PC-3 (cell line): ENCODE results near the gene HDAC4. TPM values are rescaled to one million over a fixed set of nuclear protein-coding genes. Genes with fewer than 3 reads are reported as not detected.

Source experiments
- ATAC-seq: fragments of 200-7000 bp; cut with Tn5 transposase; 2 replicates; pipeline ENCODE4 v1.9.1; 2020; ENCODE audit warnings: mild to moderate bottlenecking, moderate library complexity
- BruUV-seq: library from RNA; stranded (reverse); fragments of 400-500 nt; replicated peaks from 2 replicates; lab custom pipeline; 2021; lab: Mats Ljungman, UMichigan
- CTCF ChIA-PET: fragments of 300-600 bp; sonication (Branson Sonifier 250); formaldehyde crosslinking; loops from one replicate; lab custom pipeline; 2022; ENCODE audit warnings: antibody characterized with exemption; lab: Charles Lee
- POLR2A ChIA-PET: fragments of 300-600 bp; sonication (Branson Sonifier 250); formaldehyde crosslinking; loops from one replicate; lab custom pipeline; 2022; ENCODE audit warnings: antibody characterized with exemption; ENCODE audit not compliant: unreplicated experiment; lab: Charles Lee
- DNase-seq: peaks from one replicate; pipeline ENCODE4 v3.0.0-alpha.2; 2015
- H2AFZ ChIP-seq: fragments of 300-600 bp; sonication (generic); 2 replicates; pipeline ENCODE4 v1.6.0; 2016; ENCODE audit warnings: antibody characterized with exemption, low read length
- H3F3A ChIP-seq: fragments of 300-600 bp; sonication (generic); one replicate; pipeline ENCODE4 v1.6.0; 2017; ENCODE audit warnings: antibody characterized with exemption, low read length, control low read depth, mild to moderate bottlenecking; ENCODE audit not compliant: unreplicated experiment
- H3K27ac ChIP-seq: fragments of 300-600 bp; sonication (generic); 2 replicates; pipeline ENCODE4 v1.5.1; 2016; ENCODE audit warnings: mild to moderate bottlenecking, low read length
- H3K27me3 ChIP-seq: fragments of 300-600 bp; sonication (generic); 2 replicates; pipeline ENCODE4 v1.6.1; 2016; ENCODE audit warnings: low read length, mixed read lengths
- H3K36me3 ChIP-seq: fragments of 300-600 bp; sonication (generic); 2 replicates; pipeline ENCODE4 v1.6.1; 2016; ENCODE audit warnings: low read depth, mixed run types, low read length, mixed read lengths
- H3K4me1 ChIP-seq: fragments of 300-600 bp; sonication (generic); 2 replicates; pipeline ENCODE4 v1.5.1; 2016; ENCODE audit warnings: low read length; ENCODE audit not compliant: insufficient read depth
- H3K4me2 ChIP-seq: fragments of 300-600 bp; sonication (generic); 2 replicates; pipeline ENCODE4 v1.6.0; 2016; ENCODE audit warnings: low read length
- H3K4me3 ChIP-seq: fragments of 300-600 bp; sonication (generic); 2 replicates; pipeline ENCODE4 v1.5.1; 2016; ENCODE audit warnings: mild to moderate bottlenecking, low read length, mixed read lengths
- H3K79me2 ChIP-seq: fragments of 300-600 bp; sonication (generic); 2 replicates; pipeline ENCODE4 v1.6.1; 2017; ENCODE audit warnings: low read length, mixed read lengths
- H3K9ac ChIP-seq: fragments of 300-600 bp; sonication (generic); 2 replicates; pipeline ENCODE4 v1.6.0; 2016; ENCODE audit warnings: mild to moderate bottlenecking, low read length
- H3K9me2 ChIP-seq: fragments of 300-600 bp; sonication (generic); replicated peaks from 2 replicates; pipeline ENCODE4 v1.6.1; 2016; ENCODE audit warnings: mixed run types, low read length, mixed read lengths
- H3K9me3 ChIP-seq: fragments of 300-600 bp; sonication (generic); 2 replicates; pipeline ENCODE4 v1.6.1; 2016; ENCODE audit warnings: low read length, mixed read lengths
- H4K20me1 ChIP-seq: fragments of 300-600 bp; sonication (generic); 2 replicates; pipeline ENCODE4 v1.6.1; 2016; ENCODE audit warnings: low read length, mixed read lengths
- EZH2 ChIP-seq: fragments of 300-600 bp; sonication (generic); IDR thresholded peaks from one replicate; pipeline ENCODE4 v1.6.1; 2017; ENCODE audit warnings: antibody characterized with exemption, mild to moderate bottlenecking, low read length; ENCODE audit not compliant: unreplicated experiment
- EZH2phosphoT487 ChIP-seq: fragments of 300-600 bp; sonication (generic); IDR thresholded peaks from 2 replicates; pipeline ENCODE4 v1.6.1; 2018; ENCODE audit warnings: mild to moderate bottlenecking, antibody characterized with exemption, low read length, borderline replicate concordance
- intact Hi-C: fragments of 100-400 bp; cut with micrococcal nuclease; formaldehyde crosslinking; loops from 2 replicates; pipeline ENCODE4 v1.9.0; 2023
- total RNA-seq: library from RNA; depleted of rRNA; stranded (reverse); fragments of >200 nt; gene quantifications from 2 replicates; pipeline ENCODE4 v1.2.3, GENCODE V29; 2014
- TF ChIP-seq, protein P1 (sequence below): fragments of 300-600 bp; sonication (generic); conservative IDR thresholded peaks from 2 replicates; pipeline ENCODE4 v1.5.1; 2017; ENCODE audit warnings: antibody characterized with exemption, low read depth, mild to moderate bottlenecking, low read length

Gene HDAC4
- total RNA-seq, 1 experiment from 2014 or later: 8.5 TPM

DNA sequence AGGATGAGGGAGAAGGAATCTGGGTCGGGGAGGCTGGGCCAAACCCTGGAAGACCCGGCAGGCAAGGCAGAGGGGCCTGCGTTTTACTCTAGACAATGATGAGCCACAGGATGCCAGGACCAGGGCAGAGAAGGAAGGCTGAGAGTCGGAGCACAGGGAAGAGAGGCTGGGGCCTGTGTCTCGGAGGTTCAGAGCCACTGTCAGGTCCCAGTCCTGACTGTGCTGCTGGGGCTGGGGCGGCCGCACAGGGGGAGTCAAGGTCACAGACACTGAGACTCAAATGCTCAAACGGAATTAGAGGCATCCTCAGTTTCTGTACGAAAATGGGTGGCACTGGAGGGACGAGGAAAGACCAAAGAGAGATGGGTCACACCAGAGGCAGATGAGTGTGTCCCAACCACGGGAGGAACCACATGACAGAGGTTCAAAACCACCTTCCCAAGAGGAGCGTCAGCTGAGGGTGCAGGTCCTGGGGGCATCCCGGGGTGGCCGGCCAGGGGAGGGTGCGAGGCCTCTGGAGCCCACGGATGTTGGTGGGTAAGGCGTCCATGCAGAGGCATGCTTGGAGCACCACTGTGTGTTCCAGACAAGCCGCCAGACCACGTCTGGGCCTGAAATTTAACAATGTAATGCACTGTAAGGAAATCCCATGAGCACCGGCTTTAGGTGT, 14.7 kb downstream of the HDAC4 start:
- ChIA-PET POLR2A (no interaction called here), CTCF (no interaction called here)
- Histone ChIP-seq H3K4me3 (no peak overlapping the region), H3K79me2 (0 out of 2 replicates have a peak, but pooled peaks cover 12% of the 10 kb centered on the region), H2AFZ (no peak overlapping the region), H3K36me3 (no peaks in the 10 kb centered on the region), H3F3A (no peaks in the 10 kb centered on the region), H3K9me2 (no peaks in the 10 kb centered on the region), H3K27me3 (no peaks in the 10 kb centered on the region), H3K27ac (no peak overlapping the region), H4K20me1 (no peaks in the 10 kb centered on the region), H3K4me1 (no peaks in the 10 kb centered on the region), H3K9me3 (no peaks in the 10 kb centered on the region), H3K4me2 (no peak overlapping the region), H3K9ac (no peak overlapping the region)
- no peak for DNase-seq
- BruUV-seq: no TSS peak
- intact Hi-C loops: no loop called here
- TF ChIP-seq EZH2phosphoT487 (no peak), EZH2 (no peak)
- TF ChIP-seq, protein P1, sequence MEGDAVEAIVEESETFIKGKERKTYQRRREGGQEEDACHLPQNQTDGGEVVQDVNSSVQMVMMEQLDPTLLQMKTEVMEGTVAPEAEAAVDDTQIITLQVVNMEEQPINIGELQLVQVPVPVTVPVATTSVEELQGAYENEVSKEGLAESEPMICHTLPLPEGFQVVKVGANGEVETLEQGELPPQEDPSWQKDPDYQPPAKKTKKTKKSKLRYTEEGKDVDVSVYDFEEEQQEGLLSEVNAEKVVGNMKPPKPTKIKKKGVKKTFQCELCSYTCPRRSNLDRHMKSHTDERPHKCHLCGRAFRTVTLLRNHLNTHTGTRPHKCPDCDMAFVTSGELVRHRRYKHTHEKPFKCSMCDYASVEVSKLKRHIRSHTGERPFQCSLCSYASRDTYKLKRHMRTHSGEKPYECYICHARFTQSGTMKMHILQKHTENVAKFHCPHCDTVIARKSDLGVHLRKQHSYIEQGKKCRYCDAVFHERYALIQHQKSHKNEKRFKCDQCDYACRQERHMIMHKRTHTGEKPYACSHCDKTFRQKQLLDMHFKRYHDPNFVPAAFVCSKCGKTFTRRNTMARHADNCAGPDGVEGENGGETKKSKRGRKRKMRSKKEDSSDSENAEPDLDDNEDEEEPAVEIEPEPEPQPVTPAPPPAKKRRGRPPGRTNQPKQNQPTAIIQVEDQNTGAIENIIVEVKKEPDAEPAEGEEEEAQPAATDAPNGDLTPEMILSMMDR: no peak
- no peak for ATAC-seq

DNA sequence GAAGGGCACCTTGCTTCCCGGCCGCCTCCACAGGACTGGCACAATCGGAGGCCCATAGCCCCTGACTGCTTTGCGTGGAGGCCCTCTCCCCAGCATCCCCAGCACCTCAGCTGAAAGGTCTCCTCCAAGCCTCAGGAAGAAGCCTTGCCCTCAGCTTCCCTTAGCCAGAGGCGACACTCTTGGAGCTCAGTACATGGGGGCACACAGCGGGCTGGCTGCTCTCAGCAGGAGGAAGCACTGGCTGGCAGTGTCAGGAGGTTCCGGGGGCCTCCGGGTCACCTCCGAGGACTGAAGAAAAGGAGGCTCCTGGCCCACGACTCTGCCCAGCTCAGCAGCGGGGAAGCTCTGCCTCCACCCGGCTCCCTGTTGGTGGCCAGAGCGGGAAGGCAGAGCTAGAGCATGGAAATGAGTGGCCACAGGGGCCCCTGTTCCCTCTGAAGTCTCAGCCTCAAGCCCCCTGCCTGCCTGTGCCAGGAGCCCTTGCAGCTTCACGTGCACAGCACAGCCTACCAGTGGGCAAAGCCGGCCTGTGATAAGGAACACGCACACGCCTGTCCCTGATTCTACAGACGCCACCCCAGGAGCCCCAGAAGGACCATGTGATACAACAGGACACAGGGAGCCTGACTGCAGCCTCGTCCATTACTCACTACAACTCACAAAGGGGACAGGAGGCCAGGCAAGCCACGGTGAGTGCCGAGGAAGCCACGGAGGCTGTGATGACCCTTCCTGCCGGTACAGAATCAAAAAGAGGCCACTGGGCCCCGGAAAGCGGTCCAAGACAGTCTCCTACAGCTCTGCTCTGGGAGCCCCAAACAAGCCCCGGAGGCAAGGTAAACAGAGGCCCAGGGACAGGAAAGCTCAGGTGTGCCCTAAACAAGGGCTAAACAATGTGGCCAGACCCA, 15.5 kb downstream of the HDAC4 start:
- Histone ChIP-seq H3K27ac (no peak overlapping the region), H2AFZ (no peak overlapping the region), H3K9me2 (no peaks in the 10 kb centered on the region), H3K9ac (no peak overlapping the region), H3K4me1 (no peaks in the 10 kb centered on the region), H3F3A (no peaks in the 10 kb centered on the region), H3K4me3 (no peak overlapping the region), H3K79me2 (0 out of 2 replicates have a peak, but pooled peaks cover 4% of the 10 kb centered on the region), H3K4me2 (no peak overlapping the region), H3K36me3 (no peaks in the 10 kb centered on the region), H3K27me3 (no peaks in the 10 kb centered on the region), H3K9me3 (no peaks in the 10 kb centered on the region), H4K20me1 (no peaks in the 10 kb centered on the region)
- no peak for ATAC-seq
- CTCF ChIA-PET: no interaction called here
- TF ChIP-seq EZH2: no peak
- TF ChIP-seq, protein P1: no peak
- no peak for TF ChIP-seq EZH2phosphoT487
- no peak for DNase-seq
- BruUV-seq: no TSS peak
- intact Hi-C loops: no loop called here
- POLR2A ChIA-PET: no interaction called here
